NCI-H2029 treated with DMSO at 0.1 percent for 48 hours (cell line): ENCODE results near the gene RIMBP2.

Experiments used
- DNase-seq: peaks from one replicate; lab custom pipeline; 2025; lab: John Stamatoyannopoulos, UW

Gene RIMBP2

GRCh38 chr12:130366159-130366558 is 349.9 kb downstream of the RIMBP2 start:
- no peak for DNase-seq

GRCh38 chr12:130364578-130364977 is 351.5 kb downstream of the RIMBP2 start:
- no peak for DNase-seq

- DNase-seq: no peak
These were observed 354.0 kb downstream of the RIMBP2 start for GRCh38 chr12:130362060-130362459.

- DNase-seq: no peak
These were observed 358.3 kb downstream of the RIMBP2 start for GRCh38 chr12:130357729-130358330.

- peak; percentile 88 for DNase-seq
These were observed 358.9 kb downstream of the RIMBP2 start for GRCh38 chr12:130357241-130357640.

GRCh38 chr12:130356222-130356621 is 359.9 kb downstream of the RIMBP2 start:
- DNase-seq: no peak

- no peak for DNase-seq
These were observed 361.7 kb downstream of the RIMBP2 start for GRCh38 chr12:130354407-130354806.

- no peak for DNase-seq
These were observed 363.0 kb downstream of the RIMBP2 start for GRCh38 chr12:130353081-130353480.

GRCh38 chr12:130351326-130351725 is 364.8 kb downstream of the RIMBP2 start:
- DNase-seq: no peak

- no peak for DNase-seq
These were observed 365.4 kb downstream of the RIMBP2 start for GRCh38 chr12:130350715-130351114.

GRCh38 chr12:130347588-130347987 is 368.5 kb downstream of the RIMBP2 start:
- DNase-seq: peak; percentile 37
